ENCODE results near the gene CDCA7.

DNA sequence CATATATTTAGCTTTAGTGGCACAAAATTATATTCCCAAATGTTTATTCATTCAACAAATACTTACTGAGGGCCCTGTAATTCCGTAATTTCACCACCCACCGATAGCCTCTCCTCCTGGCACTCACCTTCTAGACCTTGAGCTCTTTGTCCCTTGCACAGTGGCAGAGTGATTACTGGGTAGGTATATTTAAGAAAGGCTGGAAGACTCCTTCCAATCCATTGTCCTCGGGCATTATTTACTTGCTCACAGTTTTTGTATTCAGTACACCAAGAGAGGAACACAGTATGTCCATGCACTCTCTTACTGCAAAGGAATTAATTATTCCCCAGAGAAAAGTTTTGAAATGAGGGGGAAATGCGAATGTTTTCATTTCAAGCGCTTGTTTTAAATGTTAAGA, 1.1 kb upstream of the CDCA7 start:
- TF ChIP-seq, protein P1, sequence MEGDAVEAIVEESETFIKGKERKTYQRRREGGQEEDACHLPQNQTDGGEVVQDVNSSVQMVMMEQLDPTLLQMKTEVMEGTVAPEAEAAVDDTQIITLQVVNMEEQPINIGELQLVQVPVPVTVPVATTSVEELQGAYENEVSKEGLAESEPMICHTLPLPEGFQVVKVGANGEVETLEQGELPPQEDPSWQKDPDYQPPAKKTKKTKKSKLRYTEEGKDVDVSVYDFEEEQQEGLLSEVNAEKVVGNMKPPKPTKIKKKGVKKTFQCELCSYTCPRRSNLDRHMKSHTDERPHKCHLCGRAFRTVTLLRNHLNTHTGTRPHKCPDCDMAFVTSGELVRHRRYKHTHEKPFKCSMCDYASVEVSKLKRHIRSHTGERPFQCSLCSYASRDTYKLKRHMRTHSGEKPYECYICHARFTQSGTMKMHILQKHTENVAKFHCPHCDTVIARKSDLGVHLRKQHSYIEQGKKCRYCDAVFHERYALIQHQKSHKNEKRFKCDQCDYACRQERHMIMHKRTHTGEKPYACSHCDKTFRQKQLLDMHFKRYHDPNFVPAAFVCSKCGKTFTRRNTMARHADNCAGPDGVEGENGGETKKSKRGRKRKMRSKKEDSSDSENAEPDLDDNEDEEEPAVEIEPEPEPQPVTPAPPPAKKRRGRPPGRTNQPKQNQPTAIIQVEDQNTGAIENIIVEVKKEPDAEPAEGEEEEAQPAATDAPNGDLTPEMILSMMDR (IDR thresholded peaks at IDR 0.05; ENCODE audit: low read length) = no peak
- no peak for TF ChIP-seq EZH2phosphoT487 (IDR thresholded peaks at IDR 0.05; ENCODE audit: low read length)
- no peak for TF ChIP-seq EZH2 (optimal IDR thresholded peaks at IDR 0.05; ENCODE audit: low read depth, low read length)

All from MM.1S (cell line).